ENCODE measurements around the gene BACH2. TPM values are rescaled to one million over a fixed set of nuclear protein-coding genes. Genes with fewer than 3 reads are reported as not detected.
"Not testable (repeated sequence)": the region's sequence is repeated elsewhere in the genome, so short reads cannot be mapped to it uniquely, and the experiment has no call there.

Gene BACH2
- total RNA-seq, 4 donors from 2014 or later, result 8.5 to 20.0 (median 13.3) TPM

- DNase-seq (ENCODE audit: low spot score in 2 of 2), result no peak
- WGBS, result 46% methylated on average over 4 of the region's 4 CpGs
- TF ChIP-seq POLR2A (IDR thresholded peaks at IDR 0.05) (no peak), POLR2AphosphoS5 (IDR thresholded peaks at IDR 0.05) (no peak), CTCF (IDR thresholded peaks at IDR 0.05) (no peak), EP300 (IDR thresholded peaks at IDR 0.05) (no peak)
- H3K36me3 ChIP-seq, result no peaks in the 10 kb centered on the region
- peak overlapping the region; percentile 29 for H3K4me3 ChIP-seq
- no peaks in the 10 kb centered on the region for H3K27me3 ChIP-seq
- H3K27ac ChIP-seq, result peak overlapping the region; percentile 59
- peaks cover 21% of the 10 kb centered on the region for H3K4me1 ChIP-seq
- no peaks in the 10 kb centered on the region for H3K9me3 ChIP-seq
Measured at GRCh38 chr6:90285042-90285481, 11.6 kb downstream of the BACH2 start.

GRCh38 chr6:90284236-90285041 lies 12.2 kb downstream of the BACH2 start:
- Histone ChIP-seq H3K4me3 (peak overlapping the region; percentile 29), H3K27me3 (no peaks in the 10 kb centered on the region), H3K36me3 (no peaks in the 10 kb centered on the region), H3K27ac (peak overlapping the region; percentile 59), H3K4me1 (peaks cover 21% of the 10 kb centered on the region), H3K9me3 (no peaks in the 10 kb centered on the region)
- TF ChIP-seq EP300 (IDR thresholded peaks at IDR 0.05) (no peak), POLR2AphosphoS5 (IDR thresholded peaks at IDR 0.05) (no peak), CTCF (IDR thresholded peaks at IDR 0.05) (no peak), POLR2A (IDR thresholded peaks at IDR 0.05) (no peak)
- no peak for DNase-seq (ENCODE audit: low spot score in 2 of 2)
- 43% methylated on average over 11 of the region's 11 CpGs for WGBS

- not testable (repeated sequence) for DNase-seq (ENCODE audit: low spot score in 2 of 2); H3K4me3 ChIP-seq; H3K36me3 ChIP-seq; H3K27ac ChIP-seq; H3K9me3 ChIP-seq; H3K27me3 ChIP-seq
- WGBS, result 95% methylated on average over 6 of the region's 6 CpGs
- H3K4me1 ChIP-seq, result peaks cover 21% of the 10 kb centered on the region
Measured at GRCh38 chr6:90282265-90282664, 14.4 kb downstream of the BACH2 start.

- DNase-seq (ENCODE audit: low spot score in 2 of 2), result no peak
- 91% methylated on average over 4 of the region's 4 CpGs for WGBS
- Histone ChIP-seq H3K27ac (no peak overlapping the region), H3K4me3 (no peak overlapping the region), H3K27me3 (no peaks in the 10 kb centered on the region), H3K9me3 (no peaks in the 10 kb centered on the region), H3K36me3 (no peaks in the 10 kb centered on the region), H3K4me1 (no peaks in the 10 kb centered on the region)
- no peak for TF ChIP-seq POLR2AphosphoS5 (IDR thresholded peaks at IDR 0.05)
- TF ChIP-seq POLR2A (IDR thresholded peaks at IDR 0.05), result no peak
- no peak for TF ChIP-seq EP300 (IDR thresholded peaks at IDR 0.05)
- TF ChIP-seq CTCF (IDR thresholded peaks at IDR 0.05), result no peak
Measured at GRCh38 chr6:90278129-90278528, 18.5 kb downstream of the BACH2 start.

GRCh38 chr6:90277302-90278011 lies 19.2 kb downstream of the BACH2 start:
- Histone ChIP-seq H3K4me1 (no peaks in the 10 kb centered on the region), H3K9me3 (no peaks in the 10 kb centered on the region), H3K4me3 (no peak overlapping the region), H3K27me3 (no peaks in the 10 kb centered on the region), H3K27ac (no peak overlapping the region), H3K36me3 (no peaks in the 10 kb centered on the region)
- 91% methylated on average over 6 of the region's 6 CpGs for WGBS
- DNase-seq (ENCODE audit: low spot score in 2 of 2), result no peak
- no peak for TF ChIP-seq CTCF (IDR thresholded peaks at IDR 0.05)
- no peak for TF ChIP-seq POLR2A (IDR thresholded peaks at IDR 0.05)
- TF ChIP-seq EP300 (IDR thresholded peaks at IDR 0.05), result no peak
